Smooth muscle cell (in vitro differentiated cells): ENCODE results near the gene C12orf56. TPM values are rescaled to one million over a fixed set of nuclear protein-coding genes. Genes with fewer than 3 reads are reported as not detected.

Experiments used
- DNase-seq: peaks from one replicate; lab custom pipeline; 2025; ENCODE audit not compliant: unreplicated experiment; lab: John Stamatoyannopoulos, UW
- H2AFZ ChIP-seq: fragments of 200-600 bp; sonication (generic); 2 replicates; pipeline ENCODE4 v1.6.0; 2016; ENCODE audit warnings: antibody characterized with exemption, low read depth, mild to moderate bottlenecking
- H3F3A ChIP-seq: fragments of 200-600 bp; sonication (generic); 2 replicates; pipeline ENCODE4 v1.6.0; 2017; ENCODE audit warnings: antibody characterized with exemption, low read depth
- H3K27ac ChIP-seq: fragments of 200-600 bp; sonication (generic); 2 replicates; pipeline ENCODE4 v1.5.1; 2016; ENCODE audit warnings: low read depth, mild to moderate bottlenecking
- H3K27me3 ChIP-seq: fragments of 200-600 bp; sonication (generic); 2 replicates; pipeline ENCODE4 v1.6.1; 2016; ENCODE audit warnings: low read depth, mild to moderate bottlenecking
- H3K36me3 ChIP-seq: fragments of 200-600 bp; sonication (generic); 2 replicates; pipeline ENCODE4 v1.5.1; 2016; ENCODE audit warnings: low read depth
- H3K4me1 ChIP-seq: fragments of 200-600 bp; sonication (generic); 2 replicates; pipeline ENCODE4 v1.5.1; 2016; ENCODE audit warnings: low read depth
- H3K4me2 ChIP-seq: fragments of 200-600 bp; sonication (generic); 2 replicates; pipeline ENCODE4 v1.6.0; 2016; ENCODE audit warnings: mild to moderate bottlenecking
- H3K4me3 ChIP-seq: fragments of 200-600 bp; sonication (generic); 2 replicates; pipeline ENCODE4 v1.5.1; 2016; ENCODE audit warnings: mild to moderate bottlenecking
- H3K79me2 ChIP-seq: fragments of 200-600 bp; sonication (generic); 2 replicates; pipeline ENCODE4 v1.6.0; 2016; ENCODE audit warnings: low read depth, mild to moderate bottlenecking
- H3K9ac ChIP-seq: fragments of 200-600 bp; sonication (generic); 2 replicates; pipeline ENCODE4 v1.6.0; 2016; ENCODE audit warnings: low read depth
- H3K9me3 ChIP-seq: fragments of 200-600 bp; sonication (generic); replicated peaks from 2 replicates; pipeline ENCODE4 v1.5.1; 2016; ENCODE audit warnings: low read depth
- H4K20me1 ChIP-seq: fragments of 200-600 bp; sonication (generic); 2 replicates; pipeline ENCODE4 v1.6.0; 2016; ENCODE audit warnings: low read depth
- WGBS: methylation state at CpG from one replicate; pipeline ENCODE4 v1.1.7; 2016; ENCODE audit warnings: low lambda C conversion rate; 5-methylcytosine and 5-hydroxymethylcytosine counted together
- polyA plus RNA-seq: library from polyadenylated mRNA; unstranded; fragments of >200 nt; fragmentation: Nextera tagmentation; extraction: Ambion mirVana; gene quantifications from 2 replicates; pipeline ENCODE4 v1.2.1, GENCODE V29; 2016
- total RNA-seq: library from RNA; depleted of rRNA; stranded (reverse); fragments of >200 nt; gene quantifications from 2 replicates; pipeline ENCODE4 v1.2.3, GENCODE V29; 2014
- TF ChIP-seq, protein P1 (sequence below): fragments of 200-600 bp; sonication (generic); IDR thresholded peaks from 2 replicates; pipeline ENCODE4 v1.5.1; 2017; ENCODE audit warnings: borderline replicate concordance, mild to moderate bottlenecking, antibody characterized with exemption; ENCODE audit not compliant: insufficient read depth, poor library complexity, severe bottlenecking

The C12orf56 gene
- total and polyA plus RNA-seq, 2 experiments from 2014 or later, result 0.67 to 1.1 TPM

DNA sequence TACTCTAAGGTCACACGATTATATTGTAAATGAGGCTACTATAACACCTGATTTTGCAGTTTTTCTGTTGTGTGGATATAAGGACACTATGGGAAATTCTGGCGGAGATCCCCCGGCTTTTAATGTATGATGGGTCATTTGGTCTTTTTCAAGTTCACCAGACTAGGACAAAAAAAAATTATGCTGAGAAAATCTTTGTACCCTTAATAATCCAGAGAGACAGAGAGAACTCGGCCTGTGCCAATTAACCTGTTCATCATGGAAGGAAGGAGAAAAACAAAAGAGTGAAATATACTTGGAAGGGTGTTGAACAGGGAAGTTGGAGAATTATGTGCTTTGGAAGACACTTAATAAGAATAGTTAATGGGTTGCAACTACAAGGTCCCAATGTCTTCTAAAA is 106.3 kb downstream of the C12orf56 start:
- Histone ChIP-seq H3K4me2 (no peak overlapping the region), H4K20me1 (no peaks in the 10 kb centered on the region), H3K79me2 (no peaks in the 10 kb centered on the region), H3K27ac (no peak overlapping the region), H3K27me3 (no peaks in the 10 kb centered on the region), H3F3A (no peaks in the 10 kb centered on the region), H3K4me3 (no peak overlapping the region), H3K9ac (no peak overlapping the region), H3K4me1 (no peaks in the 10 kb centered on the region), H3K9me3 (no peaks in the 10 kb centered on the region), H2AFZ (no peak overlapping the region), H3K36me3 (no peaks in the 10 kb centered on the region)
- TF ChIP-seq, protein P1, sequence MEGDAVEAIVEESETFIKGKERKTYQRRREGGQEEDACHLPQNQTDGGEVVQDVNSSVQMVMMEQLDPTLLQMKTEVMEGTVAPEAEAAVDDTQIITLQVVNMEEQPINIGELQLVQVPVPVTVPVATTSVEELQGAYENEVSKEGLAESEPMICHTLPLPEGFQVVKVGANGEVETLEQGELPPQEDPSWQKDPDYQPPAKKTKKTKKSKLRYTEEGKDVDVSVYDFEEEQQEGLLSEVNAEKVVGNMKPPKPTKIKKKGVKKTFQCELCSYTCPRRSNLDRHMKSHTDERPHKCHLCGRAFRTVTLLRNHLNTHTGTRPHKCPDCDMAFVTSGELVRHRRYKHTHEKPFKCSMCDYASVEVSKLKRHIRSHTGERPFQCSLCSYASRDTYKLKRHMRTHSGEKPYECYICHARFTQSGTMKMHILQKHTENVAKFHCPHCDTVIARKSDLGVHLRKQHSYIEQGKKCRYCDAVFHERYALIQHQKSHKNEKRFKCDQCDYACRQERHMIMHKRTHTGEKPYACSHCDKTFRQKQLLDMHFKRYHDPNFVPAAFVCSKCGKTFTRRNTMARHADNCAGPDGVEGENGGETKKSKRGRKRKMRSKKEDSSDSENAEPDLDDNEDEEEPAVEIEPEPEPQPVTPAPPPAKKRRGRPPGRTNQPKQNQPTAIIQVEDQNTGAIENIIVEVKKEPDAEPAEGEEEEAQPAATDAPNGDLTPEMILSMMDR, result no peak
- WGBS, result 92% methylated on average over 4 of the region's 4 CpGs
- DNase-seq, result no peak

DNA sequence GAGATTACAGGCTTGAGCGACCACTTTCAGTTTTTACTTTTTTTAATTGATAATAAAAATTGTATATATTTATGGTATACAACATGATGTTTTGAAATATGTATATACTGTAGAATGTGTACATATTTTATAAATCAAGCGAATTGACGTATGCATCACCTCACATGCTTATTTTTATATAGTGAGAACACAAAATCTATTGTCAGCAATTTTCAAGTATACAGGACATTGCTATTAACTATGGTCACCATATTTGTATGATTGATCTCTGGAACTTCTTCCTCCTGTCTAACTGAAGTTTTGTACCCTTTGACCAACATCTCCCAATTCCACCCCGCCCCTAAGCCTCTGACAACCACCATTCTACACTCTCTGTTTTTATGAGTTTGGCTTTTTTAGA is 112.1 kb downstream of the C12orf56 start:
- Histone ChIP-seq H3K79me2 (no peaks in the 10 kb centered on the region), H4K20me1 (no peaks in the 10 kb centered on the region), H3K36me3 (no peaks in the 10 kb centered on the region), H3K27me3 (no peaks in the 10 kb centered on the region), H3K4me1 (no peaks in the 10 kb centered on the region), H3F3A (no peaks in the 10 kb centered on the region), H3K4me2 (no peak overlapping the region), H3K9me3 (no peaks in the 10 kb centered on the region), H3K9ac (no peak overlapping the region), H3K4me3 (no peak overlapping the region), H2AFZ (no peak overlapping the region), H3K27ac (no peak overlapping the region)
- WGBS, result over 99% methylated on average over 4 of the region's 4 CpGs
- DNase-seq, result no peak
- TF ChIP-seq, protein P1, result no peak

DNA sequence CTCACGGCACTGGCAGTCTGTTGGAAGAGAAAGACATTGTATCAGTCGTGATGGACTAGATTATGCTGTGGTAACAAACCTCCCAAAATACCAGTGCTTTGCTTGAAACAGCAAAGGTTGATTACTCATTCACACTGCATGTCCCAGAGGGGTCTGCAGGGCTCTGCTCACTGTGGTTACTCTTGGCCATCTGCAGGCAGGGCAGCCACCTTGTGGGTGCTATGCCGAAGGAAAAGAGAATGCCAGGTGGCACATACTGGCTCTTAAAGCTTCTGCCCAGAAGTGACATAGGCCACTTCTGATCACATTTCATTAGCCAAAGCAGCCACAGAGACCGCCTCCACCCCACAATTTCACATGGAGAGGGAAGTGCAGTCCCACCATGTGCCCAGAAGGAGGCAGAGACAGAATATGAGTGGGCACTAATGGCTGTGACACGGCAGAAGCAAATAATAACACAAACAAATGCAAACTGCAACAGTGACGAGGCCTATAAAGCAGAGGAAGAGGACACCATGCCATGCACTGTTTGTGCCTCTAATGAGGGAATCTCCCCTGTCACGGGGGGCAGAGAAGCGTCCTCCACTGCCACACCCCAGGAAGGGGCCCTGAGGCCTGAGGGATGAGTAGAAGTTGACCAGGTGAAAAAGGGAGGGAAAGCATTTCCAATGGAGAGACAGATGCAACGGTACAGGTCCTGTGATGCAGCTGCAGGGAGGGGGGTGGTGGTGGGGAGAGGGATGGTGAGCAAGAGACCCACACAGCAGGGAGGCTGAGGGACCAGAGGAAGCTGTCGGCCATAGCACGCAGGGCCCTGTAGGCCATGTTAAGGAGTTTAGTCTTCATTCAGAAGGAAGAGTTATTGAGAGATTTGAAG is 116.8 kb downstream of the C12orf56 start:
- no peak overlapping the region for H3K4me3 ChIP-seq
- no peaks in the 10 kb centered on the region for H3K4me1 ChIP-seq
- peak overlapping the region; percentile 62 for H2AFZ ChIP-seq
- H3K27me3 ChIP-seq, result no peaks in the 10 kb centered on the region
- no peaks in the 10 kb centered on the region for H4K20me1 ChIP-seq
- H3F3A ChIP-seq, result no peaks in the 10 kb centered on the region
- no peak overlapping the region for H3K9ac ChIP-seq
- no peaks in the 10 kb centered on the region for H3K36me3 ChIP-seq
- H3K27ac ChIP-seq, result no peak overlapping the region
- no peaks in the 10 kb centered on the region for H3K9me3 ChIP-seq
- no peak for DNase-seq
- no peak overlapping the region for H3K4me2 ChIP-seq
- TF ChIP-seq, protein P1, result peak; percentile 24
- 57% methylated on average over 11 of the region's 11 CpGs for WGBS
- no peaks in the 10 kb centered on the region for H3K79me2 ChIP-seq

DNA sequence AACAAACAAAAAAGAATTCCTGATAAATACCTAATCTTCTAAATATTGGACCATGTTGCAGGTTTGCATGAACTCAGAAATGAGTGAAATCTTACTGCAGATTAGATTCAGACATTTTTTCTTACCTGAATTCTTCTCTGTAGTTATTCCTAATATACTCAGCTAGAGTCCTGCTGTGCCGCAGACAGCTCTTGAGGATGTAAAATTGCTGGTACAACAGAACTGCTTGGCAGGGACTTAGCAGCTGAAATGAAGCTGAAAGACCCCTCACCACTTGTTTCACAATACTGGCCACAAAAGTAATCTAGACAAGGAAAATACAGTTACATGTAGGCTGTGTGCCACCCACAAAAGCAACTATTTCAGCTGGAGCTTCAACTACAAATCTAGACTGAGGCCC is 120.1 kb downstream of the C12orf56 start:
- Histone ChIP-seq H3K9ac (no peak overlapping the region), H3K4me1 (no peaks in the 10 kb centered on the region), H3K36me3 (no peaks in the 10 kb centered on the region), H4K20me1 (no peaks in the 10 kb centered on the region), H3K27me3 (no peaks in the 10 kb centered on the region), H3F3A (no peaks in the 10 kb centered on the region), H3K9me3 (no peaks in the 10 kb centered on the region), H3K4me2 (no peak overlapping the region), H3K4me3 (no peak overlapping the region), H3K79me2 (no peaks in the 10 kb centered on the region), H2AFZ (no peak overlapping the region), H3K27ac (no peak overlapping the region)
- TF ChIP-seq, protein P1, result no peak
- WGBS, result 100% methylated on average over 1 of the region's 1 CpG
- DNase-seq, result no peak
